GM23248 (cell line): ENCODE data around the gene GNAS.

Source experiments
- EZH2 ChIP-seq: fragments of 200-600 bp; sonication (generic); IDR thresholded peaks from 2 replicates; pipeline ENCODE4 v1.6.1; 2018; ENCODE audit warnings: antibody characterized with exemption, mild to moderate bottlenecking; ENCODE audit not compliant: insufficient read depth, poor library complexity, severe bottlenecking
- EZH2phosphoT487 ChIP-seq: fragments of 200-600 bp; sonication (generic); IDR thresholded peaks from 2 replicates; pipeline ENCODE4 v1.6.1; 2018; ENCODE audit warnings: antibody characterized with exemption, moderate library complexity, mild to moderate bottlenecking, low read depth; ENCODE audit not compliant: insufficient read depth

DNA sequence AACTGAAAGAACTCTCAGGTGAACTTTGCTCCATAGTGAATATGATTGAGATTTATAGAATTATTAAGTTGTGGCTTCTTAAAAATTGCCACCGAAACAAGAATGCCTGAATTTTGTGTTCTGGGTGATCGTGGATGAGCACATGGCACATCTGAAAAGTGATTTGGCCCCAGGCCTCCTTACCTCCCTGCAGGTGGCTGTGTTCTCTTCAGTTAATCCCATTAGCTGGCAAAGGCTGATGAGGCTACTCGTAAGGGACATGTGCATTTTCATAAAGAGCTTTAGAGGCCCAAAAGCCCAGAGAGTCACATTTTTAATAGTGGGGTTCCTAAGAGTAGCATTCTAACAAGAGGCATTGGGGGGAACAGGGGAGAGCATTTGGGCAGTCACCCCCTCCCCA is 22.6 kb downstream of the GNAS start:
- no peak for TF ChIP-seq EZH2
- TF ChIP-seq EZH2phosphoT487 = no peak
